PFSK-1 (cell line): ENCODE measurements around the gene NAA15.

Source experiments
- FOXP2 ChIP-seq: optimal IDR thresholded peaks from 2 replicates; pipeline ENCODE3; 2011; ENCODE audit warnings: borderline replicate concordance, control low read depth, inconsistent platforms; ENCODE audit not compliant: insufficient read depth; ENCODE audit errors: extremely low read length, extremely low read depth
- POLR2AphosphoS5 ChIP-seq: IDR thresholded peaks from 2 replicates; pipeline ENCODE4 v1.6.1; 2012; ENCODE audit warnings: low read depth, mild to moderate bottlenecking, control low read depth, low read length, moderate library complexity
- SIN3A ChIP-seq: IDR thresholded peaks from 2 replicates; pipeline ENCODE4 v1.6.1; 2012; ENCODE audit warnings: mild to moderate bottlenecking, low read length, moderate library complexity, borderline replicate concordance; ENCODE audit not compliant: insufficient read depth
- TAF1 ChIP-seq: IDR thresholded peaks from 2 replicates; pipeline ENCODE4 v1.6.1; 2012; ENCODE audit warnings: low read length, control low read depth, borderline replicate concordance; ENCODE audit not compliant: insufficient read depth
- TF ChIP-seq, protein P1 (sequence below), 2 experiments: IDR thresholded peaks; 2 replicates each; pipeline versions ENCODE4 v1.6.1 to v1.8.0; 2011 to 2012; ENCODE audit warnings: low read depth in 2 of 2, low read length in 2 of 2, control low read depth in 1 of 2, inconsistent platforms in 1 of 2, mild to moderate bottlenecking in 1 of 2, moderate library complexity in 1 of 2; ENCODE audit not compliant: insufficient read depth in 1 of 2

Gene NAA15

GRCh38 chr4:139458543-139458942 is 157.2 kb downstream of the NAA15 start:
- no peak for TF ChIP-seq FOXP2
- no peak for TF ChIP-seq POLR2AphosphoS5
- TF ChIP-seq SIN3A: no peak
- TF ChIP-seq TAF1: no peak
- TF ChIP-seq, protein P1, sequence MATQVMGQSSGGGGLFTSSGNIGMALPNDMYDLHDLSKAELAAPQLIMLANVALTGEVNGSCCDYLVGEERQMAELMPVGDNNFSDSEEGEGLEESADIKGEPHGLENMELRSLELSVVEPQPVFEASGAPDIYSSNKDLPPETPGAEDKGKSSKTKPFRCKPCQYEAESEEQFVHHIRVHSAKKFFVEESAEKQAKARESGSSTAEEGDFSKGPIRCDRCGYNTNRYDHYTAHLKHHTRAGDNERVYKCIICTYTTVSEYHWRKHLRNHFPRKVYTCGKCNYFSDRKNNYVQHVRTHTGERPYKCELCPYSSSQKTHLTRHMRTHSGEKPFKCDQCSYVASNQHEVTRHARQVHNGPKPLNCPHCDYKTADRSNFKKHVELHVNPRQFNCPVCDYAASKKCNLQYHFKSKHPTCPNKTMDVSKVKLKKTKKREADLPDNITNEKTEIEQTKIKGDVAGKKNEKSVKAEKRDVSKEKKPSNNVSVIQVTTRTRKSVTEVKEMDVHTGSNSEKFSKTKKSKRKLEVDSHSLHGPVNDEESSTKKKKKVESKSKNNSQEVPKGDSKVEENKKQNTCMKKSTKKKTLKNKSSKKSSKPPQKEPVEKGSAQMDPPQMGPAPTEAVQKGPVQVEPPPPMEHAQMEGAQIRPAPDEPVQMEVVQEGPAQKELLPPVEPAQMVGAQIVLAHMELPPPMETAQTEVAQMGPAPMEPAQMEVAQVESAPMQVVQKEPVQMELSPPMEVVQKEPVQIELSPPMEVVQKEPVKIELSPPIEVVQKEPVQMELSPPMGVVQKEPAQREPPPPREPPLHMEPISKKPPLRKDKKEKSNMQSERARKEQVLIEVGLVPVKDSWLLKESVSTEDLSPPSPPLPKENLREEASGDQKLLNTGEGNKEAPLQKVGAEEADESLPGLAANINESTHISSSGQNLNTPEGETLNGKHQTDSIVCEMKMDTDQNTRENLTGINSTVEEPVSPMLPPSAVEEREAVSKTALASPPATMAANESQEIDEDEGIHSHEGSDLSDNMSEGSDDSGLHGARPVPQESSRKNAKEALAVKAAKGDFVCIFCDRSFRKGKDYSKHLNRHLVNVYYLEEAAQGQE (IDR thresholded peaks at IDR 0.05; ENCODE audit: insufficient read depth in 1 of 2, low read depth in 2 of 2, low read length in 2 of 2): no peak

DNA sequence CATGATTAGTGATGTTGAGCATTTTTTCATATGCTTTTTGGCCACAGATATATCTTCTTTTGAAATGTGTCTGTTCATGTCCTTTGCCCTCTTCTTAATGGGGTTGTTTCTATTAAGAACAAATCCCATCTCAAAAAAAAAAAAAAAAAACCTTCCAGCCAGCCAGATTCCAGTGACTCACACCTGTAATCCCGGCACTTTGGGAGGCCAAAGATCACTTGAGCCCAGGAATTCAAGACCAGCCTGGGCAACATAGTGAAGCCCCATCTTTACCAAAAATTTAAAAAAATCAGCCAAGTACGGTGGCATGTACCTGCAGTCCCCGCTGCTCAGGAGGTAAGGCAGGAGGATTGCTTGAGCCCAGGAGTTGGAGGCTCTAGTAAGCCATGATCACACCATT is 157.7 kb downstream of the NAA15 start:
- TF ChIP-seq SIN3A (no peak), TAF1 (no peak), POLR2AphosphoS5 (no peak), FOXP2 (no peak)
- TF ChIP-seq, protein P1 (IDR thresholded peaks at IDR 0.05; ENCODE audit: insufficient read depth in 1 of 2, low read depth in 2 of 2, low read length in 2 of 2): no peak

GRCh38 chr4:139460565-139460964 is 159.3 kb downstream of the NAA15 start:
- TF ChIP-seq, protein P1 (IDR thresholded peaks at IDR 0.05; ENCODE audit: insufficient read depth in 1 of 2, low read depth in 2 of 2, low read length in 2 of 2): no peak
- no peak for TF ChIP-seq FOXP2
- TF ChIP-seq SIN3A: no peak
- TF ChIP-seq POLR2AphosphoS5: no peak
- TF ChIP-seq TAF1: no peak

- no peak for TF ChIP-seq TAF1
- TF ChIP-seq FOXP2: no peak
- no peak for TF ChIP-seq POLR2AphosphoS5
- TF ChIP-seq SIN3A: no peak
- TF ChIP-seq, protein P1 (IDR thresholded peaks at IDR 0.05; ENCODE audit: insufficient read depth in 1 of 2, low read depth in 2 of 2, low read length in 2 of 2): no peak
Measured at GRCh38 chr4:139461022-139461628, 159.8 kb downstream of the NAA15 start.

GRCh38 chr4:139465922-139466321 is 164.6 kb downstream of the NAA15 start:
- no peak for TF ChIP-seq TAF1
- TF ChIP-seq POLR2AphosphoS5: no peak
- TF ChIP-seq, protein P1 (IDR thresholded peaks at IDR 0.05; ENCODE audit: insufficient read depth in 1 of 2, low read depth in 2 of 2, low read length in 2 of 2): no peak
- TF ChIP-seq SIN3A: no peak
- TF ChIP-seq FOXP2: no peak
